ENCODE measurements around the gene DNAL1. TPM values are rescaled to one million over a fixed set of nuclear protein-coding genes. Genes with fewer than 3 reads are reported as not detected.
"Not testable (repeated sequence)": the region's sequence is repeated elsewhere in the genome, so short reads cannot be mapped to it uniquely, and the experiment has no call there.

Gene DNAL1
- total RNA-seq, 1 donor from 2014 or later, result 5.1 TPM

GRCh38 chr14:73708076-73708475 is 63.3 kb downstream of the DNAL1 start:
- DNase-seq (ENCODE audit: low read depth in 2 of 2), result not testable (repeated sequence)

GRCh38 chr14:73709904-73710469 is 65.2 kb downstream of the DNAL1 start:
- DNase-seq (ENCODE audit: low read depth in 2 of 2), result no peak

- DNase-seq (ENCODE audit: low read depth in 2 of 2), result no peak
Measured at GRCh38 chr14:73710737-73711136, 66.0 kb downstream of the DNAL1 start.

GRCh38 chr14:73712071-73712506 is 67.3 kb downstream of the DNAL1 start:
- peak in 1 of 2 donors; percentile 45 for DNase-seq (ENCODE audit: low read depth in 2 of 2)

GRCh38 chr14:73712540-73713180 is 67.9 kb downstream of the DNAL1 start:
- DNase-seq (ENCODE audit: low read depth in 2 of 2), result peak in 1 of 2 donors; percentile 25

- DNase-seq (ENCODE audit: low read depth in 2 of 2), result no peak
Measured at GRCh38 chr14:73713206-73713802, 68.5 kb downstream of the DNAL1 start.

GRCh38 chr14:73713803-73714655 is 69.2 kb downstream of the DNAL1 start, which contains the start of gene PNMA1:
Gene PNMA1, minus strand, starts transcription at chr14:73714384. Its CDS starts 745 bp downstream, at chr14:73713639.
- peak; percentile 54 to 87 for DNase-seq (ENCODE audit: low read depth in 2 of 2)

GRCh38 chr14:73714656-73715081 is 69.9 kb downstream of the DNAL1 start:
- DNase-seq (ENCODE audit: low read depth in 2 of 2), result peak in 1 of 2 donors; percentile 47

GRCh38 chr14:73715707-73716106 is 70.9 kb downstream of the DNAL1 start:
- no peak for DNase-seq (ENCODE audit: low read depth in 2 of 2)

GRCh38 chr14:73717266-73717665 is 72.5 kb downstream of the DNAL1 start:
- DNase-seq (ENCODE audit: low read depth in 2 of 2), result no peak

GRCh38 chr14:73717711-73718417 is 73.1 kb downstream of the DNAL1 start:
- DNase-seq (ENCODE audit: low read depth in 2 of 2), result no peak

GRCh38 chr14:73718418-73719251 is 73.8 kb downstream of the DNAL1 start:
- DNase-seq (ENCODE audit: low read depth in 2 of 2), result no peak

- no peak for DNase-seq (ENCODE audit: low read depth in 2 of 2)
Measured at GRCh38 chr14:73719361-73719760, 74.6 kb downstream of the DNAL1 start.

GRCh38 chr14:73719791-73720190 is 75.0 kb downstream of the DNAL1 start:
- DNase-seq (ENCODE audit: low read depth in 2 of 2), result no peak

GRCh38 chr14:73720636-73721035 is 75.8 kb downstream of the DNAL1 start:
- DNase-seq (ENCODE audit: low read depth in 2 of 2), result no peak

GRCh38 chr14:73721101-73721821 is 76.5 kb downstream of the DNAL1 start:
- no peak for DNase-seq (ENCODE audit: low read depth in 2 of 2)

GRCh38 chr14:73722581-73722980 is 77.8 kb downstream of the DNAL1 start:
- no peak for DNase-seq (ENCODE audit: low read depth in 2 of 2)

- no peak for DNase-seq (ENCODE audit: low read depth in 2 of 2)
Measured at GRCh38 chr14:73723406-73723796, 78.6 kb downstream of the DNAL1 start.

GRCh38 chr14:73723797-73724661 is 79.2 kb downstream of the DNAL1 start:
- peak; percentile 93 to 94 for DNase-seq (ENCODE audit: low read depth in 2 of 2)
